Stimulated activated CD8-positive, alpha-beta memory T cell treated with anti-CD3 and anti-CD28 coated beads, Interleukin-12 subunit alpha, Interleukin-12 subunit beta, amount 100 ng/mL, for 4 hours (primary cell): ENCODE measurements around the gene TMEM38B.

Experiments used
- DNase-seq: peaks from one replicate; pipeline ENCODE4 v3.0.0-alpha.2; 2020; ENCODE audit warnings: low read depth

Gene TMEM38B

GRCh38 chr9:105694190-105694847 is at the start of gene TMEM38B:
Gene TMEM38B (plus strand): TSS chr9:105694541. CDS start chr9:105694661, 120 bp downstream.
- peak; percentile 71 for DNase-seq

DNA sequence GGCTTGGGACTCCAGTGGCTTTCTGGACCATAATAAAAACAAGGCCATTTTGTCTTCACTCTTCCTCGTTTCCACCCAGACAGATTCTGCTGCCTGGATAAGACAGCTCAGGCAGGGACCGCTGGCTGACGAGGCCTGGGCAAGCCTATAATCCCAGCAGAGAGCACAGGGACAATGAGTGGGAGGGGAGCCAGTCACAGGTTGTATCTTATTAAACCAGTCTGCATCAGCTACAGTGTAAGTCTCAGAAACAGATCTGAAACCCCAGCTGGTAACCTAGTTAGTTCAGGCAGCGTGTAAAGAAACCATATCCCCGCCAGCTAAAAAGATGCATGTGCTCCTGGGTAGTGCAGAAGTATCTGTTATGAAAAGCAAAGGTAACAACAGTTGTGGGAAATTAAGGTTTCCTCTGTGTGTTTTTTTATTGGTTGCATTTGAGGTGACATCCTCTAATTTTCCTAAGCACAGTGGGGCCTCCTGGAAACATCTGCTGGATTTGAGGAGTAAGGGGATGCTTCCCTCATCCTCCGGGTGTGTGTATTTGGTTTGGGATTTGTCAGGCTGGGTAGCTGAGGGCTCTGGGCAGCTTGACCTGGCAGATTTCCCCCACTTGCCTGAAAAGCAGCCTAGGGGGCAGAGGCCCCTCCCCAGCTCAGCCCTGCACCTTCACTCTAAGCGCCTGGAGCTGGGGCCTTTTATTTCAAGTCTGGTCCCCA is 47.3 kb upstream of the TMEM38B start:
- no peak for DNase-seq

GRCh38 chr9:105647595-105648349 is 46.6 kb upstream of the TMEM38B start:
- DNase-seq: no peak

DNA sequence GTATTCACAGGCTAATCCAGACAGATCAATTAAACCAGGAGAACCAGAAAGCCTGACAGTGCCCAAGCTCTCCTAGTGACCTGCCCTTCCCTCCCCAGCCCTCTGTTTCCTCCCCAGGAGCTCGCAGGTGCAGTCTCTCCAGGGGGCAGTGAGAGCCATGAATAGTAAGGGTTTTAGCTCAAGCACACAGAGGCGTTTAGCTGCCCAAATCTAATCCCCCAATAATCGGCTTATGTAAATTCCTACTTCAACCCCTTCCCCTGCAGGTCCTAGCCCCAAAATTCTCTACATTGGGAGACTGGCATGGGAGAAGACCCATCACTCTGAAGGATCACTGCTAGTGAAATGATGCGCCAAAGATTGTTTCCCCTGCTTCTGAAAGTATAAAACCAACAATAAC is 42.5 kb upstream of the TMEM38B start:
- DNase-seq: no peak

- DNase-seq: no peak
These were observed 38.0 kb upstream of the TMEM38B start for GRCh38 chr9:105656131-105656921.

GRCh38 chr9:105658351-105658750 is 36.0 kb upstream of the TMEM38B start:
- DNase-seq: no peak

DNA sequence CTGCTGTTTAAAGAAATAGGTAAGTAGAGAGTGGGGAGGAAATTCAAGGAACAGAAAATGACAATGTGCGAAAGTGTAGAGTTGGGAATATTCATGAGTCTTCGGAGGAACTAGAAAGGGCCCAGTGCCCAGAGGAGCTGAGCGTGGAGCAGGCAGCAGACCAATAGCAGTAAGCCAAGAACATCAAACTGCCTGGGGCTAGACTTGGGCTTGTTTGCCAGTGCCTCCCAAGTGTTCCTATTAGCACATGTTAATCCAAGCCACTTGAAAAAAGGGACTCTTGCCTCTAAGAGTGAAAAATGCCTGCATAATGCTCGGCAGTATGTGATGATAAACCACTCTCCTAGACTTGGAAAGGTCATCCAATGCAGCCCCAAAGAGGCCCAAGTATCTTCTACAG is 33.3 kb upstream of the TMEM38B start:
- no peak for DNase-seq

DNA sequence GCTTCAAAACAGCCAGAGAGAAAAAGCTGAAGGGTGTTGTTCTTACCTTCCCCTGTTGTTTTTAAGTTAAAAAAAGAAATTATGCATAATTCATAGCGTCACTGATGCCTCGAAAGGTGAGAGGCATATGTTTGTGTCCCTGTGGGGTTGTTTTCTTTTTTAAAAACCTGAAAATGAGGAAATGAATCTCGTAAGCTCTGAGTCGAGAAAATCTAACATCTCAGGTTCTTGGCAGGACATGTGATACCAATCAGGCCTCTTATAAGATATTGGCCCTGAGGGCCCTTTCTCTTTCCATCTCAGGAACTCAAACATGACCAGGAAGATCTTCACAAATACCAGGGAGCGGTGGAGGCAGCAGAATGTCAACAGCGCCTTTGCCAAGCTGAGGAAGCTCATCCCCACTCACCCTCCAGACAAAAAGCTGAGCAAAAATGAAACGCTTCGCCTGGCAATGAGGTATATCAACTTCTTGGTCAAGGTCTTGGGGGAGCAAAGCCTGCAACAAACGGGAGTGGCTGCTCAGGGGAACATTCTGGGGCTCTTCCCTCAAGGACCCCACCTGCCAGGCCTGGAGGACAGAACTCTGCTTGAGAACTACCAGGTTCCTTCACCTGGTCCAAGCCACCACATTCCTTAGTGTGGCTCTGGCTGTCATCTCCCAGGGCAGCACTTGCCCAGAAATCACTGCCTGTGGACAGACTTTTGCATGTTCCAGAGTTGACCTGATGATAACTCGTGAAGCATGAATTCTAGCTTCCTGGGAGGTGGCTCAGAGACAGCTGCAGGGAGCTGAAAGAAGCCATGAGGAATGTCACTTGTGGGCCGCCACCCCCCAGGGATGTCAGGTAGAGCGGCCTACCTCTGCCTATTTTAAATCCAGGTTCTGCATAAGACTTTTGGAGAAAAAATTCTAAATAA is 31.9 kb upstream of the TMEM38B start, which contains the start of gene TAL2:
Gene TAL2, plus strand, starts transcription at position 274 of the 921 bp plus-strand sequence. Its CDS starts 40 bp downstream, at position 314.
- DNase-seq: no peak

DNA sequence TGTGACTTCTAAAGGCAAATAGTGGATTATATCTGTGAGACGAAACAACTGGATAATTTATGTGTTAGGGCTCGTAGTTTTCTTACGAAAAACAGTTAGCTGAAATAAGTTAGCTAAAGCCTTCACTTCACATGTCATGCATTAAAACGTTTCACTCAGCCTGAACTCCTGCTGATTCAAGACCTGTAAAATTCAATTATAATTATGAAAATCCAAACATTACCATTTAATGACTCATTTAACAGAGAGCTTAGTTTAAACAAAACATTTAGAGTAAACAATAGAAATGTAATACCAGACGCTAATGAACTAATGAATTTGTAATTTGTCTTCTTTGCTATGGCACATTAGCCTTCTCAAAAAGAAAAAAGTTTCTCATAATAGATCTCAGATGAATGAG is 30.4 kb upstream of the TMEM38B start:
- no peak for DNase-seq

DNA sequence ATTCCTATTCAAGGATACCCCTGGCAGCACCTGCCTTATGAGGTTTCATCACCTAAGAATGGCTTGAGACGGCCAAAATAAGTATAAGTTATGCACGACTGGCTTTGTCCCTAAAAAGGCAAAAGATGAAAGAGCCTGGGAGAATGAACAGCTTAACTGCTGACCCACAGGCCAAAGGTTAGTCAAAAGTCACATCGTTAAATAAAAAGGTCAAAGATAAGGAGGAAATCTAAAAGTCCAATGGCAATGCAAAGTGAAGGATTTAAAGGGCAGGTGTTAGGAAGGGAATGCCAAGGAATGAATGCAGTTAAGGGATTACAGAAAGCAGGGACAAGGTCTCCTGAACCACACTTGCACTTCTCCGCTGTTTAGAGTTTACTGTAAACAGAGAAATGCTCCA is 26.5 kb upstream of the TMEM38B start:
- no peak for DNase-seq

GRCh38 chr9:105670315-105670714 is 24.0 kb upstream of the TMEM38B start:
- DNase-seq: no peak

DNA sequence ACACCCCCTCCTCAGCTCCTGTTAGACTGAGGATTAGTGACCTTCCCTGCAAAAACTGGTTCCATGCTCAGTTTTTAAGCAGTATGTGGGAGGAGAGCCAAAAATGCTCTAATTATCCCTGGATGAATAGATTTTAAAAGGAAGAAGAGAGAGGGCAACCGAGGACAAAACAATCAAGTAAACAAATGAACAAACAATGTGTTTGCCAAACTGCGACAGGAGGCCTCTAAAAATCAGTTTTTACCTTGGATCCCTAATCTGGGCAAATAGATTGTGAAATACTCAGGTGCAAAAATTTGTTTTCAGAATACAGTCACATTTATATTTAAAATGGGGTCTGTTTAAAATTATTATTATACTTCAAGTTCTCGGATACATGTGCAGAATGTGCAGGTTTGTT is 23.6 kb upstream of the TMEM38B start:
- DNase-seq: no peak

- no peak for DNase-seq
These were observed 21.6 kb upstream of the TMEM38B start for GRCh38 chr9:105672711-105673234.

GRCh38 chr9:105673850-105674387 is 20.4 kb upstream of the TMEM38B start:
- no peak for DNase-seq

DNA sequence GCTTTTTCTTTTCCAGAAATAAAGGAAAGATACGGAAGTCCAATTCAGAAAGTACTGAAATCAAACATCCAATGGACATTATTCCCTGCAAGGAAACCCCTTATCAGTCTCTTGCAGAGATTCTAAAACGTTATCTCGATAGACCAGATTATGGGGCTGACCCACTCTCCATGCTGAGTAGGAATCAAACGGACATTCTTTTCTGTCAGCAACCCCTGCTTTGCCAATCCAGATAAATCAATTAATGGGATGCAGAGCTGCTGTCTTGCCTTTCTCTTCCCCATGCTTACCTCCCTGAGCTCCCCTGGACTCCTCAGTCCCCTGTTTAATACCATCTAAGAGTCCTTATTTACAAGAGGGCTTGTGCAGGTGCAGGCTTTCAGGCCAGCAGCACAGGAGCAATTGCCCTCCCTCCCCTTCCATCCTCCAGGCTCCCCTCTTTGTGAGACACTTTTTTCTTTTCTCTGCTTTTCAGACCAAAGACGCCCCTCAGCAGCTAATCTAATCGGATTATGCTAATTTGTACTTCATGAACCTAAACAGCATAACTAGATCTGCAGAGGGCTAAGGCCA is 17.9 kb upstream of the TMEM38B start:
- no peak for DNase-seq

DNA sequence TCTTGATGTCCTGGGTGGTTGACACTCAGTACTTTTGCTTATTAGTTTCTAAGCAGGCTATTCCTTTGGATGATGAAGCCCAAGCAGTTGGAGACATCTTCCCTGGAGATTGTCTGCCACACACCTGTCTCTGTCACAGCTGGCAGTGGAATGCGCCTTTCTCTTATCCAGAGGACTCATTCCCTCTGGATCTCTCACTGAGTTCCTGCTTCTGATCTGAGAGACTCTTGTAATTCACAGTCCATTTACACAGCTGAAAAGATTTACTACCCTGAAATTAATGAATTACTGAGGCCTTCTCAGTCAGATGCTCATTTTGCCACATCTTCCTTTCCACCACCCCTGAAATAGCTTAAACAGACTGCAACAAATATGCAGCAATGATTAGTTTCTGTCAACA is 16.2 kb upstream of the TMEM38B start:
- no peak for DNase-seq

DNA sequence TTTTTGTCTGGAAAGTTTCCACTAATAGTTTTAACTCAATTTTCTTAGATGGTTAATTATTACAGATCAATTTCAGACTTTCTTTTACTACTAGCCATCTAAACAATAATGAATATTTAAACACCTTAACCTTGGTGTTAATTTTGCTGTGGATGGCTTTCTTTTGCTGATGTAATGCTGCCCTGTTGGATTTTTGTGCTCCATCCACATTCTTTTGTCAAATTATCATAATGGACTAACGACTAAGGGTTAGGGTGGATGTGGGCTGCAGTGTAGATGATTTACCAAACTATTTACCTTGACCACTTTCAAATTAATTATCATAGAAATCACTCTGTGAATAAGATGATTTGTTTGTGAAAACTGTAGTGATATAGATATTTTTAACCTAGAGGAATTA is 15.6 kb upstream of the TMEM38B start:
- no peak for DNase-seq

- DNase-seq: no peak
These were observed 14.9 kb upstream of the TMEM38B start for GRCh38 chr9:105679257-105680022.

- no peak for DNase-seq
These were observed 13.0 kb upstream of the TMEM38B start for GRCh38 chr9:105681313-105681712.
